ENCODE results near the gene CRADD.

DNA sequence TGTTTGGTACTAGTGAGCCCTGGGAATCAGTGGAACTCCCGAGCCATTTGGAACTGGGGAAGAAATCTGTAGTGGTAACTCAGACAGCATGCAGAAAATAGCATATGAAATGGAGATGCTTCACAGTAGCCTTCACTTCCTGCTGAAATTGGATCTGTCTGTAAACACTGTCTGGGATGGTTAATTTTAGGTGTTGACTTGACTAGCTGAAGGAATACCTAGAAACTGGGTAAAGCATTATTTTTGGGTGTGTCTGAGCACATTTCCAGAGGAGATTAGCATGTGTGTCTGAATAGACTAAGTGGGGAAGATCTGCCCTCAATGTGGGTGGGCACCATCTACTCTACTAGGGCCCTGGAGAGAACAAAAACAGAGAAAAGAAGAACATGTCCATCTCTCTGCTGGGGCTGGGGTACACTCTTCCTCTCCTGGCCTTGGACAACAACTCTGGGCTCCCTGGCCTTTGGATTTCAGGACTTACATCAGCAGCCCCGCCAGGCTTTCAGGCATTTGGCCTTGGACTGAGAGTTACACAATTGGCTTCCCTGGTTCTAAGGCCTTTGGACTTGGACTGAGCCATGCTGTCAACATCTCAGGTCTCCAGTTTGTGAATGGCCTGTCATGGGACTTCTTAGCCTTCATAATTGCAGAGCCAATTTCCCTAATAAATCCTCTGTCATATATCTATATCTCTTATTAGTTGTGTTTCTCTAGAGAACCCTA is 14.0 kb upstream of the CRADD start:
- TF ChIP-seq ZBTB7A (IDR thresholded peaks at IDR 0.05; ENCODE audit: low read depth) (no peak), EP300 (IDR thresholded peaks at IDR 0.05; ENCODE audit: borderline replicate concordance) (no peak), RAD21 (IDR thresholded peaks at IDR 0.05; ENCODE audit: low read depth) (no peak), CREB1 (IDR thresholded peaks at IDR 0.05; ENCODE audit: low read depth) (no peak), USF1 (IDR thresholded peaks at IDR 0.05) (no peak), TEAD4 (IDR thresholded peaks at IDR 0.05) (no peak), CEBPB (IDR thresholded peaks at IDR 0.05) (no peak), TAF1 (IDR thresholded peaks at IDR 0.05; ENCODE audit: low read depth) (no peak), MAX (IDR thresholded peaks at IDR 0.05) (no peak)
